Left colon (tissue), 2 donors: ENCODE results near the gene PHPT1. TPM values are rescaled to one million over a fixed set of nuclear protein-coding genes. Genes with fewer than 3 reads are reported as not detected.
A peak's percentile ranks its signal among the peaks of the same experiment; 100 is the strongest.
"Not testable (repeated sequence)": the region's sequence is repeated elsewhere in the genome, so short reads cannot be mapped to it uniquely, and the experiment has no call there.

Source experiments
- ATAC-seq: fragments of 200-7000 bp; cut with Tn5 transposase; one replicate; pipeline ENCODE4 v1.9.1; 2020; ENCODE audit warnings: mild to moderate bottlenecking, moderate library complexity
- DNase-seq, 2 donors: peaks; one replicate each; pipeline ENCODE4 v3.0.0-alpha.2; 2020
- intact Hi-C, 2 donors: fragments of 100-400 bp; cut with DNase I in 1 of 2; cut with micrococcal nuclease in 1 of 2; formaldehyde crosslinking; loops; one replicate each; pipeline versions ENCODE4 v1.11.2 to v1.14.0; 2022; cut with DNase I, micrococcal nuclease
- total RNA-seq, 2 donors: library from RNA; stranded (reverse); fragmentation: NEBNext Ultra II Directional; extraction: Animal tissue kit (Norgen Biotek cat#: 25700); gene quantifications; one replicate each; pipeline ENCODE4 v1.2.1, GENCODE V29; 2021
- donor health status: DM: no; HTN: no; CAD: no.
- donor health status: DM: yes; HTN: yes; CAD: no.

PHPT1 gene
- total RNA-seq, 2 donors from 2014 or later, result 109 to 154 TPM

GRCh38 chr9:136833381-136834048, 15.7 kb upstream of the PHPT1 start:
- intact Hi-C loops, DNase-seq, ATAC-seq: not testable (repeated sequence)

GRCh38 chr9:136835162-136835931, 13.9 kb upstream of the PHPT1 start:
- DNase-seq (no peak), ATAC-seq (no peak)
- intact Hi-C loops, result no loop called here

GRCh38 chr9:136835932-136836904, 13.0 kb upstream of the PHPT1 start:
- ATAC-seq, result no peak
- intact Hi-C loops, result no loop called here
- no peak for DNase-seq

GRCh38 chr9:136837146-136837855, 11.9 kb upstream of the PHPT1 start:
- intact Hi-C loops, result no loop called here

GRCh38 chr9:136837856-136838277, 11.3 kb upstream of the PHPT1 start:
- ATAC-seq, intact Hi-C loops, DNase-seq: not testable (repeated sequence)

More at GRCh38 chr9:136837146-136837855, 11.9 kb upstream of the PHPT1 start:
- no peak for ATAC-seq
- no peak for DNase-seq

- intact Hi-C loops, result no loop called here
- DNase-seq (no peak), ATAC-seq (no peak)
These were observed 10.6 kb upstream of the PHPT1 start for GRCh38 chr9:136838314-136839228.

GRCh38 chr9:136839229-136840139, 9.7 kb upstream of the PHPT1 start:
- DNase-seq (no peak), ATAC-seq (no peak)
- intact Hi-C loops, result no loop called here

- intact Hi-C loops, result no loop called here
- peak in 1 of 2 donors; percentile 60 for DNase-seq
These were observed 8.9 kb upstream of the PHPT1 start for GRCh38 chr9:136840140-136840876.

GRCh38 chr9:136840877-136841645, 8.1 kb upstream of the PHPT1 start:
- peak; percentile 86 to 94 for DNase-seq
- intact Hi-C loops, result no loop called here
- ATAC-seq, result peak; percentile 60

More at GRCh38 chr9:136840140-136840876, 8.9 kb upstream of the PHPT1 start:
- peak; percentile 30 for ATAC-seq

- intact Hi-C loops, result not testable (repeated sequence)
- ATAC-seq (peak; percentile 23), DNase-seq (peak; percentile 56 to 78)
These were observed 7.4 kb upstream of the PHPT1 start for GRCh38 chr9:136841646-136842379.

- intact Hi-C loops, result not testable (repeated sequence)
- DNase-seq (peak; percentile 67 to 85), ATAC-seq (peak; percentile 44)
These were observed 6.7 kb upstream of the PHPT1 start, which contains the start of gene AJM1 for GRCh38 chr9:136842380-136842948. AJM1 (plus strand) TSS chr9:136842478; CDS start chr9:136844415, 1,937 bp downstream.

- intact Hi-C loops, ATAC-seq, DNase-seq: not testable (repeated sequence)
These were observed 5.9 kb upstream of the PHPT1 start for GRCh38 chr9:136843159-136843800.
